ENCODE measurements around the gene HIVEP2. TPM values are rescaled to one million over a fixed set of nuclear protein-coding genes. Genes with fewer than 3 reads are reported as not detected.

The HIVEP2 gene
- polyA plus RNA-seq, 3 donors, result 0.16 to 1.4 (median 0.64) TPM

- intact Hi-C loops (cut with micrococcal nuclease), result loop anchor here in 1 of 2 donors (5.0 to 10.0 kb wide), 2 partner anchors 212 to 245 kb away; partner anchors contain the start of gene HIVEP2
- Histone ChIP-seq H3K27me3 (ENCODE audit: control insufficient read depth in 2 of 2, insufficient read depth in 2 of 2, low read length in 2 of 2) (no peaks in the 10 kb centered on the region), H3K27ac (ENCODE audit: low read depth in 1 of 2, low read length in 2 of 2) (peak overlapping the region; percentile 56 to 57), H3K4me3 (replicated peaks in 1 of 3; ENCODE audit: low read depth in 2 of 3, low read length in 3 of 3) (peak overlapping the region in 1 of 3 experiments; percentile 47), H4K20me1 (ENCODE audit: insufficient read depth, low read length) (no peaks in the 10 kb centered on the region), H3K9ac (ENCODE audit: insufficient read depth, low read length, poor library complexity, severe bottlenecking) (no peak overlapping the region), H3K4me1 (ENCODE audit: control insufficient read depth in 1 of 2, insufficient read depth in 2 of 2, low read length in 2 of 2) (peaks cover 85 to 94% of the 10 kb centered on the region in 2 donors), H2AFZ (ENCODE audit: insufficient read depth, low read depth, low read length, poor library complexity, severe bottlenecking) (no peak overlapping the region), H3K36me3 (replicated peaks in 1 of 2; ENCODE audit: control insufficient read depth in 1 of 2, insufficient read depth in 2 of 2, low read length in 2 of 2) (no peaks in the 10 kb centered on the region), H3K4me2 (replicated peaks; ENCODE audit: extremely low read depth, low read length, poor library complexity, severe bottlenecking) (peak overlapping the region; percentile 54), H3K79me2 (ENCODE audit: insufficient read depth, low read length) (no peaks in the 10 kb centered on the region), H3K9me3 (replicated peaks in 1 of 2; ENCODE audit: control insufficient read depth in 1 of 2, insufficient read depth in 1 of 2, low read length in 2 of 2) (no peaks in the 10 kb centered on the region)
- TF ChIP-seq CTCF (IDR thresholded peaks at IDR 0.05), result no peak
- Mint-ChIP-seq H3K27ac (peak overlapping the region; percentile 87 to 95 (median 90)), H3K4me1 (peaks cover 85% of the 10 kb centered on the region), H3K9me3 (no peaks in the 10 kb centered on the region), H3K36me3 (no peaks in the 10 kb centered on the region), H3K4me3 (peak overlapping the region; percentile 34 to 82), H3K27me3 (ENCODE audit: low read depth in 3 of 3) (peaks cover 0 to 9% (median 3%) of the 10 kb centered on the region in 3 donors)
- DNase-seq, result peak; percentile 83 to 94 (median 89)
- WGBS (ENCODE audit: insufficient coverage), result 6% methylated on average over 8 of the region's 12 CpGs
These were observed 242.2 kb downstream of the HIVEP2 start for GRCh38 chr6:142702501-142703460.

Other genes starting within 250 kb of the HIVEP2 start
- gene AIG1, start 115.7 kb upstream of the HIVEP2 start, polyA plus RNA-seq, result 1 to 10 TPM; 6.7 to 7.6 (median 6.8) TPM